IMR-90 (cell line): Measurements from ENCODE around the gene PNLIP. TPM values are rescaled to one million over a fixed set of nuclear protein-coding genes. Genes with fewer than 3 reads are reported as not detected.

Source experiments
- ATAC-seq: fragments of 200-7000 bp; cut with Tn5 transposase; 2 replicates; pipeline ENCODE4 v1.9.1; 2020; ENCODE audit warnings: low read depth, mild to moderate bottlenecking, moderate library complexity
- BruUV-seq: library from RNA; stranded (reverse); fragments of 400-500 nt; replicated peaks from 2 replicates; lab custom pipeline; 2021; lab: Mats Ljungman, UMichigan
- CTCF ChIA-PET: fragments of 300-600 bp; formaldehyde crosslinking; extraction: SDS; loops from one replicate; lab custom pipeline; 2021; ENCODE audit warnings: antibody characterized with exemption; lab: Yijun Ruan, JAX
- POLR2A ChIA-PET: fragments of 300-600 bp; sonication (Branson Sonifier 250); formaldehyde crosslinking; loops from one replicate; lab custom pipeline; 2022; ENCODE audit warnings: antibody characterized with exemption; ENCODE audit not compliant: unreplicated experiment; lab: Charles Lee
- DNase-seq: peaks from one replicate; pipeline ENCODE4 v3.0.0; 2013
- H2AFZ ChIP-seq: replicated peaks from 2 replicates; pipeline ENCODE3; 2013; ENCODE audit warnings: low read length, mild to moderate bottlenecking; ENCODE audit not compliant: poor library complexity
- H2AK5ac ChIP-seq: 2 replicates; pipeline ENCODE4 v1.6.1; 2013; ENCODE audit warnings: low read depth, low read length, inconsistent platforms
- H2AK9ac ChIP-seq: replicated peaks from 2 replicates; pipeline ENCODE3; 2013; ENCODE audit warnings: mild to moderate bottlenecking, low read depth, low read length, moderate library complexity; ENCODE audit not compliant: poor library complexity
- H2BK120ac ChIP-seq: 2 replicates; pipeline ENCODE4 v1.6.1; 2013; ENCODE audit warnings: low read depth, low read length, inconsistent platforms
- H2BK15ac ChIP-seq: 3 replicates; pipeline ENCODE4 v1.6.1; 2013; ENCODE audit warnings: low read depth, low read length, inconsistent platforms
- H2BK20ac ChIP-seq: 2 replicates; pipeline ENCODE4 v1.6.1; 2013; ENCODE audit warnings: low read depth, mild to moderate bottlenecking, inconsistent platforms, low read length, moderate library complexity
- H2BK5ac ChIP-seq: 2 replicates; pipeline ENCODE4 v1.6.1; 2013; ENCODE audit warnings: mild to moderate bottlenecking, low read depth, low read length, inconsistent platforms; ENCODE audit not compliant: poor library complexity, severe bottlenecking
- H3K14ac ChIP-seq: replicated peaks from 2 replicates; pipeline ENCODE4 v1.6.1; 2013; ENCODE audit warnings: low read depth, low read length, inconsistent platforms
- H3K18ac ChIP-seq: 2 replicates; pipeline ENCODE4 v1.6.1; 2013; ENCODE audit warnings: low read depth, low read length, control low read depth
- H3K23ac ChIP-seq: 2 replicates; pipeline ENCODE4 v1.6.1; 2013; ENCODE audit warnings: low read depth, low read length, inconsistent platforms
- H3K27ac ChIP-seq: 2 replicates; pipeline ENCODE4 v1.5.1; 2013; ENCODE audit warnings: mild to moderate bottlenecking, control low read depth, low read length; ENCODE audit not compliant: insufficient read depth
- H3K27me3 ChIP-seq: 2 replicates; pipeline ENCODE4 v1.6.1; 2013; ENCODE audit warnings: low read length; ENCODE audit not compliant: control insufficient read depth, insufficient read depth
- H3K36me3 ChIP-seq: 2 replicates; pipeline ENCODE4 v1.6.1; 2013; ENCODE audit warnings: low read length, mixed read lengths; ENCODE audit not compliant: control insufficient read depth, insufficient read depth
- H3K4ac ChIP-seq: 2 replicates; pipeline ENCODE4 v1.6.1; 2013; ENCODE audit warnings: low read depth, low read length, inconsistent platforms
- H3K4me1 ChIP-seq: 2 replicates; pipeline ENCODE4 v1.6.1; 2013; ENCODE audit warnings: low read length, mixed read lengths; ENCODE audit not compliant: control insufficient read depth, insufficient read depth
- H3K4me2 ChIP-seq: 2 replicates; pipeline ENCODE4 v1.6.1; 2013; ENCODE audit warnings: low read depth, mild to moderate bottlenecking, control low read depth, low read length, moderate library complexity
- H3K4me3 ChIP-seq: 2 replicates; pipeline ENCODE4 v1.5.1; 2013; ENCODE audit warnings: low read depth, mild to moderate bottlenecking, control low read depth, low read length, moderate library complexity; ENCODE audit not compliant: insufficient read depth
- H3K56ac ChIP-seq: 2 replicates; pipeline ENCODE4 v1.6.1; 2013; ENCODE audit warnings: low read length, inconsistent platforms; ENCODE audit not compliant: insufficient read depth; ENCODE audit errors: extremely low read depth
- H3K79me1 ChIP-seq, 2 experiments: 2 replicates each; pipeline ENCODE4 v1.6.1; 2013; ENCODE audit warnings: low read length in 2 of 2, inconsistent platforms in 1 of 2, low read depth in 1 of 2
- H3K9ac ChIP-seq: 2 replicates; pipeline ENCODE4 v1.6.1; 2013; ENCODE audit warnings: low read depth, low read length, control low read depth
- H3K9me1 ChIP-seq: 2 replicates; pipeline ENCODE4 v1.6.1; 2013; ENCODE audit warnings: low read length, inconsistent platforms; ENCODE audit not compliant: insufficient read depth
- H3K9me3 ChIP-seq: 2 replicates; pipeline ENCODE4 v1.6.1; 2013; ENCODE audit warnings: low read length; ENCODE audit not compliant: control insufficient read depth, insufficient read depth
- H4K20me1 ChIP-seq: 2 replicates; pipeline ENCODE4 v1.6.1; 2013; ENCODE audit warnings: low read length, inconsistent platforms; ENCODE audit not compliant: insufficient read depth
- H4K5ac ChIP-seq: 2 replicates; pipeline ENCODE4 v1.6.1; 2013; ENCODE audit warnings: mild to moderate bottlenecking, low read depth, low read length, control low read depth
- H4K8ac ChIP-seq, 2 experiments: 2 replicates each; pipeline ENCODE4 v1.6.1; 2013; ENCODE audit warnings: low read depth in 2 of 2, low read length in 2 of 2, control low read depth in 1 of 2, inconsistent platforms in 1 of 2
- H4K91ac ChIP-seq: 2 replicates; pipeline ENCODE4 v1.6.1; 2013; ENCODE audit warnings: low read depth, low read length, inconsistent platforms; ENCODE audit not compliant: insufficient read depth
- BHLHE40 ChIP-seq: fragments of 150-350 bp; IDR thresholded peaks from 2 replicates; pipeline ENCODE4 v1.6.1; 2016; ENCODE audit warnings: mild to moderate bottlenecking, low read depth, low read length
- CTCF ChIP-seq: conservative IDR thresholded peaks from 2 replicates; pipeline ENCODE4 v1.5.1; 2012; ENCODE audit warnings: mild to moderate bottlenecking, low read depth, low read length, improper control_type of control experiment
- ELK1 ChIP-seq: fragments of 150-350 bp; IDR thresholded peaks from 2 replicates; pipeline ENCODE4 v1.6.1; 2016; ENCODE audit warnings: low read depth, mild to moderate bottlenecking, low read length, moderate library complexity, borderline replicate concordance
- MAFK ChIP-seq: IDR thresholded peaks from 2 replicates; pipeline ENCODE4 v1.6.1; 2012; ENCODE audit warnings: low read depth, low read length, improper control_type of control experiment
- MAZ ChIP-seq: IDR thresholded peaks from 2 replicates; pipeline ENCODE4 v1.6.1; 2012; ENCODE audit warnings: low read depth, mild to moderate bottlenecking, low read length, improper control_type of control experiment, moderate library complexity, borderline replicate concordance
- MXI1 ChIP-seq: IDR thresholded peaks from 2 replicates; pipeline ENCODE4 v1.6.1; 2012; ENCODE audit warnings: low read depth, mild to moderate bottlenecking, low read length, moderate library complexity, borderline replicate concordance
- NFE2L2 ChIP-seq: fragments of 150-350 bp; IDR thresholded peaks from 2 replicates; pipeline ENCODE4 v1.6.1; 2016; ENCODE audit warnings: low read depth, mild to moderate bottlenecking, low read length
- POLR2A ChIP-seq: IDR thresholded peaks from 2 replicates; pipeline ENCODE4 v1.6.1; 2012; ENCODE audit warnings: mild to moderate bottlenecking, low read depth, low read length
- RAD21 ChIP-seq: IDR thresholded peaks from 2 replicates; pipeline ENCODE4 v1.6.1; 2012; ENCODE audit warnings: low read length, improper control_type of control experiment
- RCOR1 ChIP-seq: IDR thresholded peaks from 2 replicates; pipeline ENCODE4 v1.6.1; 2012; ENCODE audit warnings: mild to moderate bottlenecking, low read length, improper control_type of control experiment; ENCODE audit not compliant: insufficient replicate concordance
- RFX5 ChIP-seq: IDR thresholded peaks from 2 replicates; pipeline ENCODE4 v1.8.0; 2012; ENCODE audit warnings: low read depth, mild to moderate bottlenecking, low read length, moderate library complexity
- USF2 ChIP-seq: fragments of 150-350 bp; IDR thresholded peaks from 2 replicates; pipeline ENCODE4 v1.6.1; 2017; ENCODE audit warnings: mild to moderate bottlenecking, antibody characterized with exemption, low read length, low read depth
- WGBS, 2 experiments: methylation state at CpG; one replicate each; pipeline versions ENCODE4 v1.1.5 to v1.1.7; 2013; ENCODE audit warnings: missing lambda C conversion rate in 2 of 2; ENCODE audit not compliant: insufficient read length in 1 of 2; ENCODE audit errors: extremely low coverage in 2 of 2; 5-methylcytosine and 5-hydroxymethylcytosine counted together
- dilution Hi-C: fragments of 300-500 bp; cut with HindIII; formaldehyde crosslinking; loops from one replicate; pipeline ENCODE4 v1.14.3; 2018; ENCODE audit warnings: low sequenced_read_pairs; ENCODE audit not compliant: unreplicated experiment
- in situ Hi-C: fragments of 300-500 bp; cut with MboI; formaldehyde crosslinking; loops from 3 replicates; pipeline ENCODE4 v1.14.3; 2019; ENCODE audit warnings: low sequenced_read_pairs, inconsistent platforms, mixed read lengths
- intact Hi-C: fragments of 100-400 bp; cut with micrococcal nuclease; formaldehyde crosslinking; loops from 2 replicates; pipeline ENCODE4 v1.10.0; 2022
- polyA plus RNA-seq, 3 experiments: library from polyadenylated mRNA; depleted of rRNA; stranded (reverse); fragments of >200 nt; gene quantifications; 2 replicates each; pipeline ENCODE4 v1.2.3, GENCODE V29; 2012; ENCODE audit warnings: low replicate concordance in 1 of 3
- total RNA-seq: library from RNA; depleted of rRNA; stranded (reverse); fragments of >200 nt; gene quantifications from 2 replicates; pipeline ENCODE4 v1.2.3, GENCODE V29; 2012

The PNLIP gene
- total and polyA plus RNA-seq, 2 of the 4 experiments (the other 2 are of a cell fraction): not detected

DNA sequence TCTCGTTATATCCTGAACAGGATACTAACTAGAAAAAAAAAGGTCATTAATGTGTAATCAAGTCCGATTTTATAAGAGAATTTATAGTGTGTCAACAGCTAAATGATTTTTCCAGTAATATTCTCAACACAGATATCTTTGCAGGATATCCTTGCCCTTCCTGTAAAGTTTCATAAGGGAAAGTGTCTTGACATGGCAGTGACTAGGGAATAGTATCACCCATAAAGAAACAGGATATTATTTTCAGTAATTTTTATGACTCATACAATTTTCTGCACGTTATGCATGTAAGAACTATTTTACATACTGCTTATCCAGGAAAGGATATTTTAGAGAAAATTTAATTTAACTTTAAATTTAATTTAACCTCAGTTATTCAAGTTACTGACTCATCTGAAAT is 19.5 kb upstream of the PNLIP start:
- no peak overlapping the region for H3K14ac ChIP-seq
- no peak overlapping the region for H3K4me3 ChIP-seq
- H3K9me3 ChIP-seq: no peaks in the 10 kb centered on the region
- H3K4me1 ChIP-seq: no peaks in the 10 kb centered on the region
- H4K5ac ChIP-seq: no peak overlapping the region
- no peak overlapping the region for H2BK5ac ChIP-seq
- H2AFZ ChIP-seq: no peak overlapping the region
- no peak overlapping the region for H3K27ac ChIP-seq
- dilution Hi-C loops: no loop called here
- DNase-seq (no peak), ATAC-seq (no peak)
- TF ChIP-seq RAD21: no peak
- no peak for TF ChIP-seq RCOR1
- no peak for TF ChIP-seq CTCF
- TF ChIP-seq USF2: no peak
- TF ChIP-seq NFE2L2: no peak
- no peak for TF ChIP-seq BHLHE40
- TF ChIP-seq MXI1: no peak
- TF ChIP-seq ELK1: no peak
- no peak for TF ChIP-seq MAFK
- no peak for TF ChIP-seq MAZ
- no peak for TF ChIP-seq RFX5
- TF ChIP-seq POLR2A: no peak
- H4K8ac ChIP-seq: no peak overlapping the region
- no peak overlapping the region for H2AK5ac ChIP-seq
- H2BK15ac ChIP-seq: no peak overlapping the region
- BruUV-seq: no TSS peak
- H3K9me1 ChIP-seq: no peaks in the 10 kb centered on the region
- H3K27me3 ChIP-seq: no peaks in the 10 kb centered on the region
- ChIA-PET CTCF (no interaction called here), POLR2A (no interaction called here)
- H3K18ac ChIP-seq: no peak overlapping the region
- no peak overlapping the region for H3K9ac ChIP-seq
- H4K91ac ChIP-seq: no peak overlapping the region
- H3K56ac ChIP-seq: no peak overlapping the region
- H2BK20ac ChIP-seq: no peak overlapping the region
- no peak overlapping the region for H2BK120ac ChIP-seq
- H3K36me3 ChIP-seq: no peaks in the 10 kb centered on the region
- WGBS, 2 experiments: no CpG with 5 or more reads among the region's 3 CpGs
- no peak overlapping the region for H2AK9ac ChIP-seq
- H3K79me1 ChIP-seq: no peaks in the 10 kb centered on the region
- intact Hi-C loops: no loop called here
- H3K23ac ChIP-seq: no peak overlapping the region
- H4K20me1 ChIP-seq: no peaks in the 10 kb centered on the region
- in situ Hi-C loops: no loop called here
- no peak overlapping the region for H3K4me2 ChIP-seq
- no peak overlapping the region for H3K4ac ChIP-seq
